ENCODE results near the gene SH2D6.

Gene SH2D6

DNA sequence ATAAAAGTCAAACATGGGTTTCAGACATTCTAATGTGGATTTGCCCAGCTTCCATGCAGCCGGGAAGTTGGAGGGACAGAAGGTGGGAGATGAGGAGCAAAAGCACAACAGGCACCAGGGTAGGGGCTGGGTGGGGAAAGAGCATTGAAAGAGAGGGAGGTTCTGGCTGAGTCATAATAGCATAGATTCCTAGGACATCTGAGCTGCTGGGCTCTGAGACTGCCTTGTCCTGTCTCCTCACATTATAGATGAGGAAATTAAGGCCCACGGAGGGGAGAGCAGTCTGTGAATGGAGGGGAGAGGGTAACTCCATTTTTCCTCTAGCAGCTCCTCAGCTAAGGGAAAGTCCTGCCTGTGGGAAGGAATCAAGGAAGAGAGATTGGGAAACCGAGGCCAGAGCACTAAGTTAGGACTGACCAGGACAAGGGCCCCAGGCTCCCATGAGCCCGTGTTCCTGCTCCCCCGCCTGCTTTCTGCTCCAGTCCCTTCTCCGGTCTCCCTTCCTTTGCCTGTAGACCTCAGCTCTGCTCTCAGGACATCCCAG is 26.2 kb downstream of the SH2D6 start:
- TF ChIP-seq TAF1 (IDR thresholded peaks at IDR 0.05; ENCODE audit: borderline replicate concordance, insufficient read depth, low read length) (no peak), FOXP2 (optimal IDR thresholded peaks at IDR 0.05; ENCODE audit: borderline replicate concordance, extremely low read depth, extremely low read length, insufficient read depth) (no peak), POLR2AphosphoS5 (IDR thresholded peaks at IDR 0.05; ENCODE audit: low read depth, low read length) (no peak), SIN3A (IDR thresholded peaks at IDR 0.05; ENCODE audit: borderline replicate concordance, insufficient read depth, low read length) (no peak)
- TF ChIP-seq, protein P1, sequence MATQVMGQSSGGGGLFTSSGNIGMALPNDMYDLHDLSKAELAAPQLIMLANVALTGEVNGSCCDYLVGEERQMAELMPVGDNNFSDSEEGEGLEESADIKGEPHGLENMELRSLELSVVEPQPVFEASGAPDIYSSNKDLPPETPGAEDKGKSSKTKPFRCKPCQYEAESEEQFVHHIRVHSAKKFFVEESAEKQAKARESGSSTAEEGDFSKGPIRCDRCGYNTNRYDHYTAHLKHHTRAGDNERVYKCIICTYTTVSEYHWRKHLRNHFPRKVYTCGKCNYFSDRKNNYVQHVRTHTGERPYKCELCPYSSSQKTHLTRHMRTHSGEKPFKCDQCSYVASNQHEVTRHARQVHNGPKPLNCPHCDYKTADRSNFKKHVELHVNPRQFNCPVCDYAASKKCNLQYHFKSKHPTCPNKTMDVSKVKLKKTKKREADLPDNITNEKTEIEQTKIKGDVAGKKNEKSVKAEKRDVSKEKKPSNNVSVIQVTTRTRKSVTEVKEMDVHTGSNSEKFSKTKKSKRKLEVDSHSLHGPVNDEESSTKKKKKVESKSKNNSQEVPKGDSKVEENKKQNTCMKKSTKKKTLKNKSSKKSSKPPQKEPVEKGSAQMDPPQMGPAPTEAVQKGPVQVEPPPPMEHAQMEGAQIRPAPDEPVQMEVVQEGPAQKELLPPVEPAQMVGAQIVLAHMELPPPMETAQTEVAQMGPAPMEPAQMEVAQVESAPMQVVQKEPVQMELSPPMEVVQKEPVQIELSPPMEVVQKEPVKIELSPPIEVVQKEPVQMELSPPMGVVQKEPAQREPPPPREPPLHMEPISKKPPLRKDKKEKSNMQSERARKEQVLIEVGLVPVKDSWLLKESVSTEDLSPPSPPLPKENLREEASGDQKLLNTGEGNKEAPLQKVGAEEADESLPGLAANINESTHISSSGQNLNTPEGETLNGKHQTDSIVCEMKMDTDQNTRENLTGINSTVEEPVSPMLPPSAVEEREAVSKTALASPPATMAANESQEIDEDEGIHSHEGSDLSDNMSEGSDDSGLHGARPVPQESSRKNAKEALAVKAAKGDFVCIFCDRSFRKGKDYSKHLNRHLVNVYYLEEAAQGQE (IDR thresholded peaks at IDR 0.05; ENCODE audit: insufficient read depth in 1 of 2, low read depth in 2 of 2, low read length in 2 of 2): no peak

DNA sequence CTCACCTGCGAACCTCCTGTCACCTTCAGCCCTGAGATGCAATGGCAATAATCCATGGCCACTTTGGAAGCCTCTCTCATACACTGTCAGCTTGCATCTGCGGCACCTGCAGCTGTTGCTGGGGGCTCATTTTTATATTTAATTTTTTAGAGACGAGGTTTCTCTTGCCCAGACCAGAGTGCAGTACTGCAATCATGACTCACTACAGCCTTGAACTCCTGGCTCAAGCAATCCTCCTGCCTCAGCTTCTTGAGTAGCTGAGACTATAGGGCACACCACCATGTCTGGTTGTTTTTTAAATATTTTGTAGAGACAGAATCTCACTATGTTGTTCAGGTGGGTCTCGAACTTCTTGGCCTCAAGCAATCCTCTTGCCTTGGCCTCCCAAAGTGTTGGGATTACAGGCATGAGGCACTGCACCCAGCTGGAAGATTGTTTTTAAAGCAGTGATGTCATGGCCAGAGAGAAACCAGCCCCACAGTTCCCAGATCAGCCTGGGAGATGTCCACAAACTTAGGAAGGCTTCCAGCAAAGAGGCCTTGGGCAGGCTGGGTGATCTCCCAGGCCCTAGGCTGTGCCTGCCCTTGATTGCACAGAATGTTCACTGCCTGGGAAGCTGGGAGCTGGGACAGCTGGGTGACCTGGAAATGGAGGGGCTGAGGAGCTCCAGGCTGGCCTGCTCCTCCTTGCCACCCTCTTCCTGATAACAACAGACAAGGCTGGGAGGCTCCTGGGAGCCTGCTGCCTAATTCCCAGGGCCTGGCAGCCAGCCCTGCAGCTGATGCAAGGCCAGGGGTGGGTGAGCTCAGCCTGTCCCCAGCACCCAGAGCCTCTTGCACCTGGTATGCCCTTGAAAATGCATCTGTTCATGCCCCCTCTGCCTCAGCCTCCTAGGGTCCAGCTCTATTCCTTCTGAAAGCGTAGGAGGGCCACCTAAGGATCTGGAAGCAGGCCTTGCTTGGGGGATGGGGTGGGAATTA is 27.1 kb downstream of the SH2D6 start:
- TF ChIP-seq TAF1 (IDR thresholded peaks at IDR 0.05; ENCODE audit: borderline replicate concordance, insufficient read depth, low read length) (no peak), SIN3A (IDR thresholded peaks at IDR 0.05; ENCODE audit: borderline replicate concordance, insufficient read depth, low read length) (no peak), POLR2AphosphoS5 (IDR thresholded peaks at IDR 0.05; ENCODE audit: low read depth, low read length) (no peak), FOXP2 (optimal IDR thresholded peaks at IDR 0.05; ENCODE audit: borderline replicate concordance, extremely low read depth, extremely low read length, insufficient read depth) (no peak)
- TF ChIP-seq, protein P1 (IDR thresholded peaks at IDR 0.05; ENCODE audit: insufficient read depth in 1 of 2, low read depth in 2 of 2, low read length in 2 of 2): no peak

DNA sequence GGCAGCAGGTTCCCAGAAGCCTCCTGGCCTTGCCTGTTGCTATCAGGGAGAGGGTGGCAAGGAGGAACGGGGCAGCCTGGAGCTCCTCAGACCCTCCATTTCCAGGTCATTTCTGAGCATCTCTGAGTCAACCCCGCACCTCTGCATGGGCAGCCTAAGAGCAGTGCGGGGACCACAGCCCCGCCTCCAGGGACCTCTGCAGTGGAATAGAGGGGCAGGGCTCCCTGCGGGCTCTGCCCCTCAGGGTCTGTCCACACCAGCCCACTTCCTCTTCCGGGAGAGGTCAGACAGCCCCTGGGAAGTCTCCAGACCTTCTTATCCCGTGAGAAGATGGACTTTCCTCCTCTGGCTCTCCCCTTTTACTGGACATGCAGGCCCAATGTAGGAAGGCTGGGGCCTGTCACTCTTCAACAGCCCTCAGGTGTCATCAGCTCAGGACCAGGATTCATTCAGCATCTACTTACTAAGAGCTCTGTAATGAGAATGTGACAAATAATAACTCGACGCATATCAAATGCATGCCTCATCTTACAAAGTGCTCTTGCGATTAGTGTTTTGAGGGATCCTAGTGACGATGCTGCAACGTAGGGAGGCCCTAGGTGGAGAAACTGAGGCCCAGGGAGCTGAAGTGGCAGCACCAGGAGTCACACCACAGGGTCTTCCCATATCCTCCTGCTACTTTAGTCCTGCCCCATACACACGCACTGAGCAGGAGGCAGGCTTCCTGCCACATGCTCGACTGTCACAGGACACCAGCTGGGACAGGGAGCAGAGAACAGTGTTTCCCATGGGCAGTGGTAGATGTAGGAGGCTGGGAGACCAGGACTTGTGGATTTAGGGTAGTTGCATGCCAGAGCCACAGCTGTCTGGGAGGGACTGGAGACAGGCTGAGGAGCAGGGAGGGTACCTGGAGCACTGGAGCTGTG is 28.0 kb downstream of the SH2D6 start:
- TF ChIP-seq, protein P1 (IDR thresholded peaks at IDR 0.05; ENCODE audit: insufficient read depth in 1 of 2, low read depth in 2 of 2, low read length in 2 of 2): no peak
- TF ChIP-seq SIN3A (IDR thresholded peaks at IDR 0.05; ENCODE audit: borderline replicate concordance, insufficient read depth, low read length) (no peak), FOXP2 (optimal IDR thresholded peaks at IDR 0.05; ENCODE audit: borderline replicate concordance, extremely low read depth, extremely low read length, insufficient read depth) (no peak), POLR2AphosphoS5 (IDR thresholded peaks at IDR 0.05; ENCODE audit: low read depth, low read length) (no peak), TAF1 (IDR thresholded peaks at IDR 0.05; ENCODE audit: borderline replicate concordance, insufficient read depth, low read length) (no peak)

DNA sequence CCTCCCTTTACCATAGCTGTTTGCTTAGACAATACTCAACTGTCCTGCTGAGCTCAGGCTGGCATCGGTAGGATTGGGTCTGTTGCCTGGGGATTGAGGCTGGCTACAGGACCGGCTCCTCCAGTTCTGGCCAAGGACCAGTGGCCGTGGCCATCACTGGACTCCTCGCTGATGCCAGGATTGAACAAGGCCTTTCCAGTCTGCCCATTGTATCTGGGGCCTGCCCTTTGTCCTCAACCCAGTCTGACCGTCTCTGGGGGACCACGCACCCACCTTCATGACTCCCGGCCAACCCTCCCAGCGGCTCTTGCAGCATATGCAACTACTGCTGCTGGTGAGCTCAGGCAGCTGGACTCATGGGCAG is 28.7 kb downstream of the SH2D6 start:
- TF ChIP-seq, protein P1 (IDR thresholded peaks at IDR 0.05; ENCODE audit: insufficient read depth in 1 of 2, low read depth in 2 of 2, low read length in 2 of 2): no peak
- TF ChIP-seq FOXP2 (optimal IDR thresholded peaks at IDR 0.05; ENCODE audit: borderline replicate concordance, extremely low read depth, extremely low read length, insufficient read depth): no peak
- TF ChIP-seq SIN3A (IDR thresholded peaks at IDR 0.05; ENCODE audit: borderline replicate concordance, insufficient read depth, low read length): no peak
- no peak for TF ChIP-seq POLR2AphosphoS5 (IDR thresholded peaks at IDR 0.05; ENCODE audit: low read depth, low read length)
- no peak for TF ChIP-seq TAF1 (IDR thresholded peaks at IDR 0.05; ENCODE audit: borderline replicate concordance, insufficient read depth, low read length)

Measured in PFSK-1 (cell line).